Esophagus (tissue), 2 donors: ENCODE measurements around the gene SPINT2. TPM values are rescaled to one million over a fixed set of nuclear protein-coding genes. Genes with fewer than 3 reads are reported as not detected.

Source experiments
- H3K27ac ChIP-seq, 2 donors: one replicate each; pipeline ENCODE4 v1.5.1; 2013; ENCODE audit warnings: low read depth in 2 of 2, mild to moderate bottlenecking in 2 of 2, inconsistent platforms in 1 of 2, low read length in 1 of 2, moderate library complexity in 1 of 2
- H3K27me3 ChIP-seq, 2 donors: one replicate each; pipeline ENCODE4 v1.6.1; 2013; ENCODE audit warnings: low read length in 2 of 2, control low read depth in 1 of 2, mild to moderate bottlenecking in 1 of 2; ENCODE audit not compliant: insufficient read depth in 2 of 2, control insufficient read depth in 1 of 2
- H3K36me3 ChIP-seq, 2 donors: one replicate each; pipeline ENCODE4 v1.6.1; 2013; ENCODE audit warnings: low read length in 1 of 2; ENCODE audit not compliant: control insufficient read depth in 2 of 2, insufficient read depth in 2 of 2
- H3K4me1 ChIP-seq, 2 donors: one replicate each; pipeline ENCODE4 v1.6.1; 2013; ENCODE audit warnings: low read length in 1 of 2; ENCODE audit not compliant: control insufficient read depth in 2 of 2, insufficient read depth in 2 of 2
- H3K4me3 ChIP-seq, 2 donors: one replicate each; pipeline ENCODE4 v1.5.1; 2013; ENCODE audit warnings: low read length in 2 of 2, mild to moderate bottlenecking in 2 of 2, low read depth in 1 of 2, moderate library complexity in 1 of 2
- H3K9me3 ChIP-seq, 2 donors: one replicate each; pipeline ENCODE4 v1.6.1; 2013; ENCODE audit warnings: mild to moderate bottlenecking in 2 of 2, low read depth in 1 of 2, low read length in 1 of 2, moderate library complexity in 1 of 2; ENCODE audit not compliant: control insufficient read depth in 2 of 2, insufficient read depth in 1 of 2
- WGBS, 2 donors: extraction: QIAGEN DNeasy Blood & Tissue Kit; methylation state at CpG; one replicate each; pipeline ENCODE4 v1.1.7; 2013; 5-methylcytosine and 5-hydroxymethylcytosine counted together
- polyA plus RNA-seq, 2 donors: library from polyadenylated mRNA; stranded (reverse); fragments of 200-250 nt; gene quantifications; one replicate each; pipeline ENCODE4 v1.2.3, GENCODE V29; 2013
- donor health status: healthy with polysubstance abuse.
- donor health status: Bipolar disorder and iron deficiency.

SPINT2 gene
- polyA plus RNA-seq, 2 donors: 230 to 334 TPM

DNA sequence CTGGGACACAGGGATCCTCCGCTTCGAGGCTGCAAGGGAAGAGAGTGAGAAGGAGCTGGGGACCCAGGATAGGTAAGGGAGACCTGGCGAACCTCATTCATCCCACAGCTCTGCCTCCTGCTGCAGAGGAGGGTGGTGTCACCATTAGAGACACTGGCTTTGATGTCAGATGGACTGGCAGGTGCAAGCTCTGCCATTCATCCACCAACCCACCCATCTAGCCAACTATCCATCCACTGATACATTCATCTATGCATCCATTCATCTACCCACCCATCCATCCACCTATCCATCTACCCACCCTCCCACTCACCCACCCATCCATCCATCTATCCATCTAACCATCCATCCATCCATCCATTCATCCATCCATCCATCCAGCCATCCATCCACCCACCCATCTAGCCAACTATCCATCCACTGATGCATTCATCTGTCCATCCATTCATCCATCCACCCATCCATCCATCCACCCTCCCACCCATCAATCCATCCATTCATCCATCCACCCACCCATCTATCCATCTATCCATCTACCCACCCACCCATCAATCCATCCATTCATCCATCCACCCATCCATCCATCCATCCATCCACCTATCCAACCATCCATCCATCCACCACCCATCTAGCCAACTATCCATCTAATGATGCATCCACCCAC lies 45.4 kb downstream of the SPINT2 start:
- WGBS, 2 donors: 96 to 100% methylated on average over 3 of the region's 3 CpGs
- H3K36me3 ChIP-seq: peaks cover 10 to 14% of the 10 kb centered on the region in 2 donors
- no peak overlapping the region for H3K4me3 ChIP-seq
- H3K27ac ChIP-seq: no peak overlapping the region
- H3K9me3 ChIP-seq: no peaks in the 10 kb centered on the region
- peaks cover 0 to 6% of the 10 kb centered on the region in 2 donors for H3K4me1 ChIP-seq
- no peaks in the 10 kb centered on the region for H3K27me3 ChIP-seq

DNA sequence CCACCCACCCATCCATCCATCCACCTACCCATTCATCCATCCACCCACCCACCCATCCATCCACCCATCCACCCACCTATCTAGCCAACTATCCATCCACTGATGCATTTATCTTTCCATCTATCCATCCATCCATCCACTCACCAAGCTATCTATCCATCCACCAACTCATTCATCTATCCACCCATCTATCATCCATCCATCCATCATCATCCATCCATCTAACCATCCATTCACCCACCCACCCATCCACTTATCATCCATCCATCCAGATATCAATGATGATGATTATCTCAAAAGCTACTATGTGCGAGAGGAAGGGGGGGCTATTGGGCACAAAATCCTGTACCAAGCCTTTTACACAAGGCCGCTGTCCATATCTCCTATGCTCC lies 45.9 kb downstream of the SPINT2 start:
- H3K36me3 ChIP-seq: peaks cover 10 to 14% of the 10 kb centered on the region in 2 donors
- WGBS, 2 donors: 96 to 97% methylated on average over 2 of the region's 2 CpGs
- H3K27ac ChIP-seq: no peak overlapping the region
- H3K9me3 ChIP-seq: no peaks in the 10 kb centered on the region
- no peaks in the 10 kb centered on the region for H3K27me3 ChIP-seq
- H3K4me3 ChIP-seq: no peak overlapping the region
- peaks cover 0 to 4% of the 10 kb centered on the region in 2 donors for H3K4me1 ChIP-seq

- Histone ChIP-seq H3K27ac (no peak overlapping the region), H3K27me3 (no peaks in the 10 kb centered on the region), H3K4me3 (no peak overlapping the region), H3K4me1 (peaks cover 0 to 3% of the 10 kb centered on the region in 2 donors), H3K36me3 (peaks cover 10 to 14% of the 10 kb centered on the region in 2 donors), H3K9me3 (no peaks in the 10 kb centered on the region)
- 92 to 96% methylated on average over 6 of the region's 6 CpGs for WGBS, 2 donors
Observed at GRCh38 chr19:38310986-38311385, 46.6 kb downstream of the SPINT2 start.

DNA sequence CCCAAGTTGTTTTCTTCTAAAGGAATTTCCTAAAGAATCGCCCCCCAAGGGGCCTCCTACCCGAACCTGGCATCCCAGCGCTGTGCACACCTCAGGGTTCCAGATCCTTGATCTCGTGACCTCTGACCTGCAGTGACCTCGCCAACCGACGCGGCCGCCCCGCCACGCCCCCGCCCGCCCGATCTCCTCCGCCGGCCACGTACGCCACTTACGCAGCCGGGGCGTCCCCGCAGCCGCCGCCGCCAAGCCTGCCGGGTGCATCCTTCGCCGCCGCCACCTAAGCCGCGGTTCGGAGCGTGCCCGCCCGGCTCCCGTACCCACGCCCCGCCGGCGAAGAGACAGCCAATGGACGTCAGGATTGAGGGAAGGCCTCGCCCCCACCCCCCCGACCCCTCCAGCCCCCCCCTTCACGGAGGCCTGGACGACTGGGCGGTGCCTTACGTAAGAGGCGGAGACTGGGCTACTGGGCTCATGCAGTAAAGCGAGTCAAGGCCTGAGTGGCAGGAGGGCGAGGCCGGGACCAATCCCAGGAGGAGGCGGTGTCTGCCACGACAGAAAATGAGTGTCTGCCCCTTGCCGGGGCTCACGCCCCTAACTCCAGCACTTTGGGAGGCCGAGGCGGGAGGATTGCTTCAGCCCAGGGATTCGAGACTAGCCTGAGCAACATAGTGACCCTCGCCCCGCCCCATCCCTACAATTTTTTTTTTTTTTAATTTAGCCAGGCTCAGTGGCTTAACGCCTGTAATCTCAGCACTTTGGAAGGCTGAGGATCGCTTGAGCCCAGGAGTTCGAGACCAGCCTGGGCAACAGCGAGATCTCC lies 51.5 kb downstream of the SPINT2 start, which contains the start of gene YIF1B:
Gene YIF1B (minus strand): TSS at position 291 of the 820 bp plus-strand sequence. CDS start 30 bp downstream, at position 261.
- Histone ChIP-seq H3K9me3 (no peaks in the 10 kb centered on the region), H3K4me3 (peak within 1 kb of the TSS; percentile 46 to 50), H3K27me3 (no peaks in the 10 kb centered on the region), H3K4me1 (peaks cover 0 to 7% of the 10 kb centered on the region in 2 donors), H3K36me3 (no peaks in the 10 kb centered on the region), H3K27ac (peak within 1 kb of the TSS; percentile 89 to 96)
- WGBS, 2 donors: 0 to 1% methylated on average over 64 of the region's 64 CpGs

DNA sequence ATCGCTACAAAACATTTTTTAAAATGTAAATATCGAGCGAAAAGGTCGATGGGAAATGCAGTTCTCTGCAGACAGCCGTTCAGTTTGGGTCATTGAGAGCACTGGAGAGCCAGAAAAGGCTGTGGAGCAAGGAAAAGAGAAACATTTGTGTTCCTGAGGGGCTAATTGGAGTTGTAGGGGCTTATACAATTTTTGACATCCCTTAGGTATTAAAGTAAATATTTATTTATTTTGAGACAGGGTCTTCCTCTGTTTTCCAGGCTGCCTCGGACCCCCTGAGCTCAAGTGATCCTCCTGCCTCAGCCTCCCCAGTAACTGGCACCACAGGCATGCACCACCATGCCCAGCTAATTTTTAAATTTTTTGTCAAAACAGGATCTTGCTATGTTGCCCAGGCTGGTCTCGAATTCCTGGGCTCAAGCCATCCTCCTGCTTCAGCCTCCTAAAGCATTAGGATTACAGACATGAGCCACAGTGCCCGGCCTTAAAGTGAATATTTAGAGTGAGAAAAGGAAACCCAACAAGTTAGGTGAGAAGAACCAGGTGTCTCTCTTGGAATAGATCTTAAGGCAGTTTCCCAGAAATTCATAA lies 52.2 kb downstream of the SPINT2 start:
- H3K4me3 ChIP-seq: peak overlapping the region; percentile 7 to 18
- H3K27ac ChIP-seq: peak overlapping the region; percentile 89 to 96
- WGBS, 2 donors: 29 to 32% methylated on average over 8 of the region's 8 CpGs
- H3K27me3 ChIP-seq: no peaks in the 10 kb centered on the region
- H3K9me3 ChIP-seq: no peaks in the 10 kb centered on the region
- peaks cover under 1 to 13% of the 10 kb centered on the region in 2 donors for H3K4me1 ChIP-seq
- H3K36me3 ChIP-seq: no peaks in the 10 kb centered on the region

DNA sequence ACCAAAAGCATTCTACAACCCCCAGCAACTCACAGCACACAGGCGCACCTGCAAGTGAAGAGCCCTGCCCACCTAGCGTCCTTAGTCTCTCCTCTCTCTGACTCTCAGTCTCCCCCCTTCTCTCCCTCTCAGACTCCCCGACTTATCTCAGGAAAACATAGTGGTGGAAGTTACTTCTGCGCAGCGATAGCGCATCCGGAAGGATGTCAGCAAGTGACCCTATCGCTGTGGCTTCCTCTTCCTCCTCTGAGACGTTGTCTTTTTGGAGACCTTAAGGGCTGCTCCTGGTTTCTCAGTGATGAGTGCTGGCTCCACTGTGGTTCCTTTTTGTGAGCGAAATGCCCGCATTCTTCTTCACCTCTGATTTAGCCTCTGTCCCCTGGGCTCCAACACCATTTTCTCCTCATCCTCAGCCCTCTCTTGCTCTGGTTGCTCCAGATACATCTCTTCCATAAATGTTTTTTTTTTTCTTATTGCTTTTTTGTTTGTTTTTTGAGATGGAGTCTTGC lies 52.8 kb downstream of the SPINT2 start:
- no peaks in the 10 kb centered on the region for H3K27me3 ChIP-seq
- peak overlapping the region in 1 of 2 donors; percentile 29 for H3K4me3 ChIP-seq
- no peaks in the 10 kb centered on the region for H3K9me3 ChIP-seq
- H3K4me1 ChIP-seq: peaks cover 2 to 16% of the 10 kb centered on the region in 2 donors
- H3K36me3 ChIP-seq: no peaks in the 10 kb centered on the region
- 62 to 71% methylated on average over 11 of the region's 11 CpGs for WGBS, 2 donors
- H3K27ac ChIP-seq: peak overlapping the region; percentile 66 to 89

GRCh38 chr19:38318660-38319059 lies 54.3 kb downstream of the SPINT2 start:
- peak overlapping the region; percentile 82 to 85 for H3K27ac ChIP-seq
- H3K36me3 ChIP-seq: no peaks in the 10 kb centered on the region
- H3K27me3 ChIP-seq: no peaks in the 10 kb centered on the region
- no peaks in the 10 kb centered on the region for H3K9me3 ChIP-seq
- H3K4me1 ChIP-seq: peaks cover 2 to 16% of the 10 kb centered on the region in 2 donors
- H3K4me3 ChIP-seq: no peak overlapping the region
- WGBS, 2 donors: 29 to 45% methylated on average over 6 of the region's 6 CpGs

DNA sequence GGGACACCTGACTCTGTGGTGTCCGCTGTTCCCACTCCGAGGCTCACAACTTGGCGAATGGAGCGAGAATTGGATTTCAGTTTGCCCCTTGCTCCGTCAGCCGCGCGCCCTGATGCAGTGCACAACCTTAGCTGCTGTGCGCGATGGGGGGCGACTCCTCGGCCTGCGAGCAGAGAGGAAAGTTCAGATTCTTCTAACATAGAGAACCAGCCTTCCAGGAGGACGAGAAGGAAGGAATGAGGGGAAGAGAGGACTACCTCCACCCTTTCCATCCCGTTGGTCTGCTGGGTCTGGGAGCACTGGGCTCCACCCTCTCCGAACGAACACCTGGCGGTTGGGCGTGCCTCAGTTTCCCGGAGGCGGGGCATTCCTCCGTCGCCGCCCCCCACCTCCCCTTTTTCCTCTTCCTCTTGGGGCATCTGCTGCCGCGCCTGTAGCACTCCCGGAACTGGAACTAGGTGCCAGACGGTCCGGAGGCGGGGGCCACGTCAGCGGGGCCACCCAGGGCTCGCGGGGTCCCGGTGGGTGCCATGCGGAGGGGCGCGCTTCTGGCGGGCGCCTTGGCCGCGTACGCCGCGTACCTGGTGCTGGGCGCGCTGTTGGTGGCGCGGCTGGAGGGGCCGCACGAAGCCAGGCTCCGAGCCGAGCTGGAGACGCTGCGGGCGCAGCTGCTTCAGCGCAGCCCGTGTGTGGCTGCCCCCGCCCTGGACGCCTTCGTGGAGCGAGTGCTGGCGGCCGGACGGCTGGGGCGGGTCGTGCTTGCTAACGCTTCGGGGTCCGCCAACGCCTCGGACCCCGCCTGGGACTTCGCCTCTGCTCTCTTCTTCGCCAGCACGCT lies 55.3 kb downstream of the SPINT2 start, which contains the start of gene KCNK6:
Gene KCNK6 (plus strand): TSS at position 425 of the 838 bp plus-strand sequence. CDS start 106 bp downstream, at position 531.
- Histone ChIP-seq H3K27me3 (no peaks in the 10 kb centered on the region), H3K9me3 (no peaks in the 10 kb centered on the region), H3K4me3 (peak within 1 kb of the TSS; percentile 71 to 72), H3K4me1 (peaks cover 2 to 16% of the 10 kb centered on the region in 2 donors), H3K36me3 (peaks cover 0 to 4% of the 10 kb centered on the region in 2 donors), H3K27ac (peak within 1 kb of the TSS; percentile 83 to 93)
- WGBS, 2 donors: 3 to 5% methylated on average over 66 to 76 of the region's 76 CpGs
